GM12878 (cell line): ENCODE data around the gene DNAJB14. TPM values are rescaled to one million over a fixed set of nuclear protein-coding genes. Genes with fewer than 3 reads are reported as not detected.

ENCODE experiments used
- ATAC-seq: fragments of 200-7000 bp; cut with Tn5 transposase; 3 replicates; pipeline ENCODE4 v1.9.1; 2020; ENCODE audit warnings: mild to moderate bottlenecking, moderate library complexity
- BruUV-seq: library from RNA; stranded (reverse); fragments of 400-500 nt; replicated peaks from 2 replicates; lab custom pipeline; 2021; lab: Mats Ljungman, UMichigan
- CTCF ChIA-PET: fragments of 300-600 bp; sonication (Branson Sonifier 250); formaldehyde crosslinking; extraction: SDS; loops from one replicate; lab custom pipeline; 2021; ENCODE audit warnings: inconsistent platforms; lab: Yijun Ruan, JAX
- POLR2A ChIA-PET: fragments of 350-600 bp; formaldehyde crosslinking; extraction: SDS; loops from one replicate; lab custom pipeline; 2021; ENCODE audit warnings: inconsistent platforms; lab: Charles Lee
- RAD21 ChIA-PET: fragments of 300-600 bp; sonication (Branson Sonifier 250); formaldehyde crosslinking; loops from one replicate; lab custom pipeline; 2023; ENCODE audit warnings: antibody characterized with exemption; ENCODE audit not compliant: unreplicated experiment; lab: Charles Lee
- SMC1A ChIA-PET: fragments of 300-600 bp; sonication (Branson Sonifier 250); formaldehyde crosslinking; loops from one replicate; lab custom pipeline; 2023; ENCODE audit not compliant: unreplicated experiment, uncharacterized antibody; lab: Charles Lee
- DNase-seq: peaks from one replicate; pipeline ENCODE4 v3.0.0-alpha.2; 2011; ENCODE audit warnings: low read depth, low spot score
- FAIRE-seq: peaks from 3 replicates; lab custom pipeline; 2011; peaks lifted over from hg19 to GRCh38; lab: Jason Lieb, UNC
- H2AFZ ChIP-seq: 2 replicates; pipeline ENCODE4 v1.6.0; 2011; ENCODE audit warnings: low read depth, low read length, control low read depth; ENCODE audit not compliant: control insufficient read depth
- H3K27ac ChIP-seq: 2 replicates; pipeline ENCODE4 v1.5.1; 2011; ENCODE audit warnings: control low read depth; ENCODE audit not compliant: control insufficient read depth, insufficient read depth
- H3K27me3 ChIP-seq, 2 experiments: replicated peaks in 1 of 2; 2 replicates each; pipeline versions ENCODE4 v1.6.0 to v1.6.1; 2011; ENCODE audit warnings: low read length in 1 of 2; ENCODE audit not compliant: control insufficient read depth in 2 of 2, insufficient read depth in 2 of 2
- H3K36me3 ChIP-seq, 2 experiments: 2 replicates each; pipeline ENCODE4 v1.5.1; 2011; ENCODE audit warnings: low read length in 1 of 2; ENCODE audit not compliant: control insufficient read depth in 2 of 2, insufficient read depth in 2 of 2
- H3K4me1 ChIP-seq: 2 replicates; pipeline ENCODE4 v1.6.1; 2011; ENCODE audit warnings: mild to moderate bottlenecking, low read length, moderate library complexity, mixed read lengths; ENCODE audit not compliant: control insufficient read depth, insufficient read depth
- H3K4me2 ChIP-seq: 2 replicates; pipeline ENCODE4 v1.6.0; 2011; ENCODE audit warnings: control low read depth; ENCODE audit not compliant: control insufficient read depth, insufficient read depth
- H3K4me3 ChIP-seq: fragments of 200-600 bp; sonication (generic); 2 replicates; pipeline ENCODE4 v1.5.1; 2016
- H3K79me2 ChIP-seq: 2 replicates; pipeline ENCODE4 v1.6.0; 2011; ENCODE audit warnings: low read length; ENCODE audit not compliant: control insufficient read depth, insufficient read depth
- H3K9ac ChIP-seq: 2 replicates; pipeline ENCODE4 v1.8.0; 2011; ENCODE audit warnings: low read length, control low read depth, mixed read lengths; ENCODE audit not compliant: control insufficient read depth, insufficient read depth
- H3K9me3 ChIP-seq: replicated peaks from 3 replicates; pipeline ENCODE4 v1.5.1; 2011; ENCODE audit warnings: mild to moderate bottlenecking, low read length; ENCODE audit not compliant: control insufficient read depth, insufficient read depth
- H4K20me1 ChIP-seq: 2 replicates; pipeline ENCODE4 v1.6.0; 2011; ENCODE audit not compliant: control insufficient read depth, insufficient read depth
- ATF7 ChIP-seq: fragments of 450-650 bp; IDR thresholded peaks from 2 replicates; pipeline ENCODE4 v1.6.1; 2016; ENCODE audit warnings: low read depth, mild to moderate bottlenecking
- CREM ChIP-seq: IDR thresholded peaks from 2 replicates; pipeline ENCODE4 v1.6.1; 2014; ENCODE audit warnings: antibody characterized with exemption, low read depth
- E2F4 ChIP-seq: IDR thresholded peaks from 2 replicates; pipeline ENCODE4 v1.6.1; 2012; ENCODE audit warnings: low read depth, low read length, improper control_type of control experiment
- IKZF1 ChIP-seq: fragments of 450-650 bp; conservative IDR thresholded peaks from 2 replicates; pipeline ENCODE4 v1.6.1; 2017; ENCODE audit warnings: antibody characterized with exemption, mild to moderate bottlenecking
- IRF4 ChIP-seq: IDR thresholded peaks from 2 replicates; pipeline ENCODE4 v1.6.1; 2011; ENCODE audit warnings: low read depth, low read length
- PAX5 ChIP-seq: IDR thresholded peaks from 2 replicates; pipeline ENCODE4 v1.6.1; 2011; ENCODE audit warnings: low read depth, low read length, borderline replicate concordance
- POLR2AphosphoS2 ChIP-seq: IDR thresholded peaks from 2 replicates; pipeline ENCODE4 v1.6.1; 2011; ENCODE audit warnings: low read depth, mild to moderate bottlenecking, low read length, improper control_type of control experiment, moderate library complexity
- SMARCA5 ChIP-seq: fragments of 450-650 bp; IDR thresholded peaks from 2 replicates; pipeline ENCODE4 v1.6.1; 2017; ENCODE audit warnings: mild to moderate bottlenecking
- TBL1XR1 ChIP-seq: IDR thresholded peaks from 2 replicates; pipeline ENCODE4 v1.6.1; 2012; ENCODE audit warnings: low read depth, low read length, improper control_type of control experiment
- ZBTB40 ChIP-seq: fragments of 450-650 bp; IDR thresholded peaks from 2 replicates; pipeline ENCODE4 v1.6.1; 2016; ENCODE audit warnings: mild to moderate bottlenecking, moderate library complexity, borderline replicate concordance
- ZZZ3 ChIP-seq: IDR thresholded peaks from 2 replicates; pipeline ENCODE4 v1.6.1; 2011; ENCODE audit warnings: low read depth; ENCODE audit not compliant: control insufficient read depth, insufficient read length
- WGBS: methylation state at CpG from one replicate; pipeline ENCODE4 v1.1.6; 2016; ENCODE audit warnings: low lambda C conversion rate; ENCODE audit not compliant: insufficient replicate concordance, insufficient coverage; ENCODE audit errors: missing lambda C conversion rate; 5-methylcytosine and 5-hydroxymethylcytosine counted together
- in situ Hi-C: fragments of 300-500 bp; cut with MboI; formaldehyde crosslinking; loops from 9 replicates; pipeline ENCODE4 v1.14.3; 2018; ENCODE audit warnings: mixed read lengths
- intact Hi-C: fragments of 100-400 bp; cut with micrococcal nuclease; formaldehyde crosslinking; loops from one replicate; pipeline ENCODE4 v1.14.2; 2022; ENCODE audit not compliant: unreplicated experiment
- polyA plus RNA-seq, 11 experiments: library from polyadenylated mRNA; depleted of rRNA in 4 of 11; unstranded in 6 of 11; stranded (reverse) in 5 of 11; fragments of >200 nt; fragmentation: Nextera tagmentation in 4 of 11; fragmentation: Illumina TruSeq in 1 of 11; extraction: Ambion mirVana in 4 of 11; extraction: Trizol in 1 of 11; gene quantifications; 1 replicate in 1 of 11; 2 replicates in 10 of 11; pipeline versions ENCODE4 v1.2.1 to v1.2.3, GENCODE V29; 2011 to 2016; ENCODE audit warnings: inconsistent platforms in 2 of 11, missing spikeins in 2 of 11, low read depth in 1 of 11
- total RNA-seq, 4 experiments: library from RNA; depleted of rRNA in 3 of 4; stranded (reverse); fragments of >200 nt in 3 of 4; fragmentation: Illumina TruSeq in 1 of 4; extraction: Trizol in 1 of 4; gene quantifications; 2 replicates each; pipeline versions ENCODE4 v1.2.1 to v1.2.3, GENCODE V29; 2013 to 2021
- TF ChIP-seq, protein P1 (sequence below): IDR thresholded peaks from 2 replicates; pipeline ENCODE4 v1.6.1; 2011; ENCODE audit warnings: low read depth, low read length, improper control_type of control experiment, borderline replicate concordance
- TF ChIP-seq, protein P2 (sequence below): fragments of 450-650 bp; conservative IDR thresholded peaks from 2 replicates; pipeline ENCODE4 v1.6.1; 2017; ENCODE audit warnings: mild to moderate bottlenecking, moderate library complexity

DNAJB14 gene
- total and polyA plus RNA-seq, 10 of the 15 experiments (the other 5 are each of a cell fraction or from before 2014, with no cell fraction given): 9.5 to 49.2 (median 27.8) TPM

GRCh38 chr4:99949999-99950912 lies 3.8 kb upstream of the DNAJB14 start, which contains the start of gene H2AZ1:
Gene H2AZ1 (minus strand): TSS chr4:99950275. CDS start chr4:99950170, 105 bp downstream.
- in situ Hi-C loops: loop anchor here (5.0 to 25.0 kb wide), 3 partner anchors 128 to 863 kb away; partner anchors contain the start of genes ADH5 and TRMT10A
- 1% methylated on average over 45 of the region's 76 CpGs for WGBS
- TF ChIP-seq ATF7: 0 out of 2 replicates have a peak, but pooled peaks have one; percentile 6
- peak; percentile 97 for TF ChIP-seq POLR2AphosphoS2
- TF ChIP-seq PAX5: 0 out of 2 replicates have a peak, but pooled peaks have one; percentile 46
- TF ChIP-seq IRF4: no peak
- peak; percentile 73 for TF ChIP-seq SMARCA5
- TF ChIP-seq E2F4: peak; percentile 97
- TF ChIP-seq TBL1XR1: peak; percentile 8; the same call in 1 of the 2 replicates
- no peak for TF ChIP-seq ZZZ3
- TF ChIP-seq, protein P1, sequence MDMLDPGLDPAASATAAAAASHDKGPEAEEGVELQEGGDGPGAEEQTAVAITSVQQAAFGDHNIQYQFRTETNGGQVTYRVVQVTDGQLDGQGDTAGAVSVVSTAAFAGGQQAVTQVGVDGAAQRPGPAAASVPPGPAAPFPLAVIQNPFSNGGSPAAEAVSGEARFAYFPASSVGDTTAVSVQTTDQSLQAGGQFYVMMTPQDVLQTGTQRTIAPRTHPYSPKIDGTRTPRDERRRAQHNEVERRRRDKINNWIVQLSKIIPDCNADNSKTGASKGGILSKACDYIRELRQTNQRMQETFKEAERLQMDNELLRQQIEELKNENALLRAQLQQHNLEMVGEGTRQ: peak; percentile 85
- TF ChIP-seq CREM: peak; percentile 76
- TF ChIP-seq IKZF1: peak; percentile 87
- TF ChIP-seq, protein P2, sequence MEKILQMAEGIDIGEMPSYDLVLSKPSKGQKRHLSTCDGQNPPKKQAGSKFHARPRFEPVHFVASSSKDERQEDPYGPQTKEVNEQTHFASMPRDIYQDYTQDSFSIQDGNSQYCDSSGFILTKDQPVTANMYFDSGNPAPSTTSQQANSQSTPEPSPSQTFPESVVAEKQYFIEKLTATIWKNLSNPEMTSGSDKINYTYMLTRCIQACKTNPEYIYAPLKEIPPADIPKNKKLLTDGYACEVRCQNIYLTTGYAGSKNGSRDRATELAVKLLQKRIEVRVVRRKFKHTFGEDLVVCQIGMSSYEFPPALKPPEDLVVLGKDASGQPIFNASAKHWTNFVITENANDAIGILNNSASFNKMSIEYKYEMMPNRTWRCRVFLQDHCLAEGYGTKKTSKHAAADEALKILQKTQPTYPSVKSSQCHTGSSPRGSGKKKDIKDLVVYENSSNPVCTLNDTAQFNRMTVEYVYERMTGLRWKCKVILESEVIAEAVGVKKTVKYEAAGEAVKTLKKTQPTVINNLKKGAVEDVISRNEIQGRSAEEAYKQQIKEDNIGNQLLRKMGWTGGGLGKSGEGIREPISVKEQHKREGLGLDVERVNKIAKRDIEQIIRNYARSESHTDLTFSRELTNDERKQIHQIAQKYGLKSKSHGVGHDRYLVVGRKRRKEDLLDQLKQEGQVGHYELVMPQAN: peak; percentile 89
- TF ChIP-seq ZBTB40: no peak

More at GRCh38 chr4:99949999-99950912, 3.8 kb upstream of the DNAJB14 start, which contains the start of gene H2AZ1:
- FAIRE-seq (peak; percentile 92), ATAC-seq (peak; percentile 77), DNase-seq (peak; percentile 92)
- H3K4me1 ChIP-seq: peaks cover 7% of the 10 kb centered on the region; the same call in 1 of the 2 replicates
- H3K4me2 ChIP-seq: peak within 1 kb of the TSS; percentile 94
- ChIA-PET CTCF (interaction anchor here (0.9 to 2.2 kb wide), 8 partner anchors 8 to 387 kb away, joined by 3 to 7 read pairs (median 4); partner anchors contain the start of gene TRMT10A), SMC1A (interaction anchor here (0.8 to 2.6 kb wide), 5 partner anchors 9 to 129 kb away, joined by 3 to 14 read pairs (median 4); partner anchors contain the start of gene LAMTOR3), RAD21 (interaction anchor here (0.6 to 6.2 kb wide), 10 partner anchors 11 to 387 kb away, joined by 3 to 95 read pairs (median 3); partner anchors contain the start of gene LAMTOR3), POLR2A (interaction anchor here (0.8 to 5.1 kb wide), 7 partner anchors 10 to 148 kb away, joined by 3 to 23 read pairs (median 3); partner anchors contain the start of gene LAMTOR3)
- H4K20me1 ChIP-seq: no peaks in the 10 kb centered on the region
- H3K79me2 ChIP-seq: peaks cover 46% of the 10 kb centered on the region
- TSS peak; percentile 71 for BruUV-seq
- no peaks in the 10 kb centered on the region for H3K27me3 ChIP-seq
- intact Hi-C loops: loop anchor here (1.0 to 5.0 kb wide), 6 partner anchors 33 to 1023 kb away; partner anchors contain the start of genes DAPP1, EIF4E and LAMTOR3
- H2AFZ ChIP-seq: peak within 1 kb of the TSS; percentile 92
- H3K4me3 ChIP-seq: peak within 1 kb of the TSS; percentile 94
- no peaks in the 10 kb centered on the region for H3K36me3 ChIP-seq
- H3K9ac ChIP-seq: peak within 1 kb of the TSS; percentile 98
- no peaks in the 10 kb centered on the region for H3K9me3 ChIP-seq
- peak within 1 kb of the TSS; percentile 97 for H3K27ac ChIP-seq
